SU-DHL-6 (cell line): Measurements from ENCODE around the gene ASPDH.

Experiments used
- CTCF ChIP-seq: fragments of 200-600 bp; sonication (generic); IDR thresholded peaks from one replicate; pipeline ENCODE4 v1.5.1; 2017; ENCODE audit warnings: antibody characterized with exemption, mild to moderate bottlenecking, low read length, moderate library complexity; ENCODE audit not compliant: insufficient read depth, poor library complexity, severe bottlenecking
- EZH2phosphoT487 ChIP-seq: fragments of 200-600 bp; sonication (generic), shearing (Covaris generic); conservative IDR thresholded peaks from 2 replicates; pipeline ENCODE4 v1.6.1; 2018; ENCODE audit warnings: mild to moderate bottlenecking, antibody characterized with exemption, low read length, moderate library complexity, mixed read lengths

- TF ChIP-seq CTCF, result no peak
- TF ChIP-seq EZH2phosphoT487, result no peak
These were observed 2.7 kb upstream of the ASPDH start for GRCh38 chr19:50516456-50516855.
